OCI-LY1 (cell line): ENCODE data around the gene EPM2A.

Experiments used
- H2AFZ ChIP-seq: fragments of 200-600 bp; sonication (generic), shearing (Covaris generic); 2 replicates; pipeline ENCODE4 v1.6.0; 2014; ENCODE audit warnings: antibody characterized with exemption, mild to moderate bottlenecking, low read length
- H3F3A ChIP-seq: fragments of 200-600 bp; sonication (generic), shearing (Covaris generic); 2 replicates; pipeline ENCODE4 v1.6.0; 2014; ENCODE audit warnings: mild to moderate bottlenecking, antibody characterized with exemption, low read length, moderate library complexity; ENCODE audit not compliant: insufficient read depth
- H3K27ac ChIP-seq: fragments of 200-600 bp; sonication (generic); 2 replicates; pipeline ENCODE4 v1.5.1; 2014; ENCODE audit warnings: low read length, mixed run types, mild to moderate bottlenecking, low read depth; ENCODE audit not compliant: poor library complexity, severe bottlenecking
- H3K27me3 ChIP-seq: fragments of 200-600 bp; sonication (generic); 2 replicates; pipeline ENCODE4 v1.6.0; 2014; ENCODE audit warnings: antibody characterized with exemption, mild to moderate bottlenecking, low read length, moderate library complexity; ENCODE audit not compliant: insufficient read depth
- H3K36me3 ChIP-seq: fragments of 200-600 bp; sonication (generic); 2 replicates; pipeline ENCODE4 v1.6.1; 2014; ENCODE audit warnings: mild to moderate bottlenecking, antibody characterized with exemption, low read length, moderate library complexity, mixed read lengths; ENCODE audit not compliant: insufficient read depth
- H3K4me1 ChIP-seq: fragments of 200-600 bp; sonication (generic); 2 replicates; pipeline ENCODE4 v1.5.1; 2014; ENCODE audit warnings: mild to moderate bottlenecking, low read length, moderate library complexity; ENCODE audit not compliant: insufficient read depth, severe bottlenecking
- H3K4me2 ChIP-seq: fragments of 200-600 bp; sonication (generic), shearing (Covaris generic); 2 replicates; pipeline ENCODE4 v1.6.1; 2014; ENCODE audit warnings: low read length
- H3K4me3 ChIP-seq: fragments of 200-600 bp; sonication (generic); 2 replicates; pipeline ENCODE4 v1.5.1; 2014; ENCODE audit warnings: low read length, low read depth, mild to moderate bottlenecking, mixed read lengths; ENCODE audit not compliant: poor library complexity, severe bottlenecking
- H3K79me2 ChIP-seq: fragments of 200-600 bp; shearing (Covaris generic); 2 replicates; pipeline ENCODE4 v1.6.1; 2016; ENCODE audit warnings: mixed run types, low read length, mixed read lengths; ENCODE audit not compliant: insufficient read depth
- H3K9ac ChIP-seq: fragments of 200-600 bp; sonication (generic), shearing (Covaris generic); 2 replicates; pipeline ENCODE4 v1.6.1; 2014; ENCODE audit warnings: mild to moderate bottlenecking, low read length, mixed read lengths
- H3K9me2 ChIP-seq: fragments of 200-600 bp; sonication (generic), shearing (Covaris generic); 2 replicates; pipeline ENCODE4 v1.6.1; 2014; ENCODE audit warnings: low read depth, mild to moderate bottlenecking, low read length, mixed read lengths
- H3K9me3 ChIP-seq: fragments of 200-600 bp; shearing (Covaris generic); 2 replicates; pipeline ENCODE4 v1.6.1; 2014; ENCODE audit warnings: low read length, mixed read lengths
- H4K20me1 ChIP-seq: fragments of 200-600 bp; sonication (generic), shearing (Covaris generic); 2 replicates; pipeline ENCODE4 v1.6.0; 2016; ENCODE audit warnings: mild to moderate bottlenecking, low read length; ENCODE audit not compliant: insufficient read depth
- CTCF ChIP-seq: fragments of 200-600 bp; sonication (generic), shearing (Covaris generic); IDR thresholded peaks from 2 replicates; pipeline ENCODE4 v1.5.1; 2017; ENCODE audit warnings: mild to moderate bottlenecking, antibody characterized with exemption, low read length, moderate library complexity, mixed read lengths
- EZH2 ChIP-seq: fragments of 200-600 bp; sonication (generic), shearing (Covaris generic); IDR thresholded peaks from 2 replicates; pipeline ENCODE4 v1.8.0; 2017; ENCODE audit warnings: borderline replicate concordance, mixed run types, mild to moderate bottlenecking, antibody characterized with exemption, low read length, moderate library complexity, mixed read lengths

EPM2A gene

GRCh38 chr6:145688493-145688905 is 46.8 kb downstream of the EPM2A start:
- H2AFZ ChIP-seq = no peak overlapping the region
- no peak overlapping the region for H3K9ac ChIP-seq
- H3K9me3 ChIP-seq = no peaks in the 10 kb centered on the region
- no peak overlapping the region for H3K27ac ChIP-seq
- no peaks in the 10 kb centered on the region for H3K27me3 ChIP-seq
- H3F3A ChIP-seq = no peaks in the 10 kb centered on the region
- H4K20me1 ChIP-seq = no peaks in the 10 kb centered on the region
- no peaks in the 10 kb centered on the region for H3K79me2 ChIP-seq
- H3K36me3 ChIP-seq = peaks cover 7% of the 10 kb centered on the region
- H3K9me2 ChIP-seq = no peaks in the 10 kb centered on the region
- H3K4me3 ChIP-seq = no peak overlapping the region
- TF ChIP-seq EZH2 (no peak), CTCF (no peak)
- no peak overlapping the region for H3K4me2 ChIP-seq
- no peaks in the 10 kb centered on the region for H3K4me1 ChIP-seq

- H3K9me2 ChIP-seq = no peaks in the 10 kb centered on the region
- H2AFZ ChIP-seq = no peak overlapping the region
- H3K4me1 ChIP-seq = no peaks in the 10 kb centered on the region
- TF ChIP-seq CTCF = no peak
- TF ChIP-seq EZH2 = no peak
- no peaks in the 10 kb centered on the region for H3K79me2 ChIP-seq
- peaks cover 23% of the 10 kb centered on the region for H3K36me3 ChIP-seq
- no peaks in the 10 kb centered on the region for H3K9me3 ChIP-seq
- H3K9ac ChIP-seq = no peak overlapping the region
- no peaks in the 10 kb centered on the region for H3F3A ChIP-seq
- H3K27ac ChIP-seq = no peak overlapping the region
- H3K4me3 ChIP-seq = no peak overlapping the region
- H4K20me1 ChIP-seq = no peaks in the 10 kb centered on the region
- H3K27me3 ChIP-seq = no peaks in the 10 kb centered on the region
- H3K4me2 ChIP-seq = no peak overlapping the region
These were observed 49.4 kb downstream of the EPM2A start for GRCh38 chr6:145685932-145686331.

- Histone ChIP-seq H2AFZ (no peak overlapping the region), H3K36me3 (peaks cover 23% of the 10 kb centered on the region), H3K27me3 (no peaks in the 10 kb centered on the region), H4K20me1 (no peaks in the 10 kb centered on the region), H3F3A (no peaks in the 10 kb centered on the region), H3K4me3 (no peak overlapping the region), H3K9ac (no peak overlapping the region), H3K4me2 (no peak overlapping the region), H3K4me1 (no peaks in the 10 kb centered on the region), H3K9me2 (no peaks in the 10 kb centered on the region), H3K79me2 (no peaks in the 10 kb centered on the region), H3K27ac (no peak overlapping the region), H3K9me3 (no peaks in the 10 kb centered on the region)
- no peak for TF ChIP-seq EZH2
These were observed 53.4 kb downstream of the EPM2A start for GRCh38 chr6:145681965-145682364.

GRCh38 chr6:145673504-145673903 is 61.8 kb downstream of the EPM2A start:
- Histone ChIP-seq H4K20me1 (no peaks in the 10 kb centered on the region), H3K4me1 (no peaks in the 10 kb centered on the region), H3K4me3 (no peak overlapping the region), H3K4me2 (no peak overlapping the region), H3K27ac (no peak overlapping the region), H3K9me2 (no peaks in the 10 kb centered on the region), H3K79me2 (no peaks in the 10 kb centered on the region), H2AFZ (no peak overlapping the region), H3F3A (no peaks in the 10 kb centered on the region), H3K36me3 (peaks cover 5% of the 10 kb centered on the region; the same call in 1 of the 2 replicates), H3K27me3 (no peaks in the 10 kb centered on the region), H3K9me3 (no peaks in the 10 kb centered on the region), H3K9ac (no peak overlapping the region)
- no peak for TF ChIP-seq EZH2
- TF ChIP-seq CTCF = no peak
